HepG2 (cell line): Measurements from ENCODE around the gene TF. TPM values are rescaled to one million over a fixed set of nuclear protein-coding genes. Genes with fewer than 3 reads are reported as not detected.
A peak's percentile ranks its signal among the peaks of the same experiment; 100 is the strongest.

ENCODE experiments used
- ARNT ChIP-seq: fragments of 450-650 bp; IDR thresholded peaks from 2 replicates; pipeline ENCODE4 v1.6.1; 2017
- ATF7-NPFF ChIP-seq: sonication (generic); formaldehyde crosslinking; IDR thresholded peaks from 2 replicates; pipeline ENCODE4 v1.8.1; 2023; ENCODE audit warnings: mild to moderate bottlenecking, low read depth, missing genetic modification reagents, moderate library complexity
- BORCS8-MEF2B ChIP-seq: sonication (generic); formaldehyde crosslinking; IDR thresholded peaks from 2 replicates; pipeline ENCODE4 v1.8.0; 2022; ENCODE audit warnings: mild to moderate bottlenecking, missing genetic modification reagents
- FOXP1 ChIP-seq, 2 experiments: fragments of 450-650 bp in 1 of 2; IDR thresholded peaks; 2 replicates each; pipeline ENCODE4 v1.6.1; 2017 to 2018; ENCODE audit warnings: antibody characterized with exemption in 1 of 2
- JDP2 ChIP-seq: sonication (generic); formaldehyde crosslinking; IDR thresholded peaks from 2 replicates; pipeline ENCODE4 v1.8.1; 2022; ENCODE audit warnings: missing genetic modification reagents, borderline replicate concordance
- KAT7 ChIP-seq: IDR thresholded peaks from 2 replicates; pipeline ENCODE4 v1.6.1; 2018; ENCODE audit warnings: borderline replicate concordance, missing compliant biosample characterization
- NAIF1 ChIP-seq: sonication (generic); formaldehyde crosslinking; IDR thresholded peaks from 2 replicates; pipeline ENCODE4 v1.5.0; 2020; ENCODE audit warnings: mild to moderate bottlenecking, missing genetic modification reagents, borderline replicate concordance
- NFYB ChIP-seq: sonication (generic); formaldehyde crosslinking; IDR thresholded peaks from 2 replicates; pipeline ENCODE4 v1.4.0; 2020; ENCODE audit warnings: missing genetic modification reagents
- NR2C2 ChIP-seq: sonication (generic); formaldehyde crosslinking; IDR thresholded peaks from 2 replicates; pipeline ENCODE4 v1.4.0; 2020; ENCODE audit warnings: missing genetic modification reagents, mild to moderate bottlenecking, moderate library complexity, borderline replicate concordance
- PITX1 ChIP-seq: sonication (generic); formaldehyde crosslinking; IDR thresholded peaks from 2 replicates; pipeline ENCODE4 v1.5.1; 2020; ENCODE audit warnings: mild to moderate bottlenecking, missing genetic modification reagents
- RXRA ChIP-seq: sonication (generic); formaldehyde crosslinking; IDR thresholded peaks from 2 replicates; pipeline ENCODE4 v1.5.1; 2020; ENCODE audit warnings: missing genetic modification reagents
- SKI ChIP-seq: fragments of 450-650 bp; IDR thresholded peaks from one replicate; pipeline ENCODE4 v1.6.1; 2018; ENCODE audit warnings: mild to moderate bottlenecking; ENCODE audit not compliant: partially characterized antibody
- SRF ChIP-seq: IDR thresholded peaks from 2 replicates; pipeline ENCODE4 v1.6.1; 2011; ENCODE audit warnings: mild to moderate bottlenecking, low read depth, low read length, moderate library complexity
- YEATS4 ChIP-seq: sonication (generic); formaldehyde crosslinking; IDR thresholded peaks from 2 replicates; pipeline ENCODE4 v1.4.0; 2020; ENCODE audit warnings: missing genetic modification reagents, borderline replicate concordance
- ZFAT ChIP-seq: sonication (generic); formaldehyde crosslinking; conservative IDR thresholded peaks from 2 replicates; pipeline ENCODE4 v1.8.1; 2023; ENCODE audit warnings: missing genetic modification reagents, inconsistent platforms
- ZMAT3 ChIP-seq: sonication (generic); formaldehyde crosslinking; conservative IDR thresholded peaks from 2 replicates; pipeline ENCODE4 v1.7.0; 2021; ENCODE audit warnings: missing genetic modification reagents
- ZNF101 ChIP-seq: sonication (generic); formaldehyde crosslinking; IDR thresholded peaks from 2 replicates; pipeline ENCODE4 v1.4.0; 2020; ENCODE audit warnings: mild to moderate bottlenecking, low read depth, missing genetic modification reagents, borderline replicate concordance
- ZNF224 ChIP-seq: sonication (generic); formaldehyde crosslinking; IDR thresholded peaks from 2 replicates; pipeline ENCODE4 v1.5.0; 2020; ENCODE audit warnings: mild to moderate bottlenecking, missing genetic modification reagents
- ZNF264 ChIP-seq: sonication (generic); formaldehyde crosslinking; IDR thresholded peaks from 2 replicates; pipeline ENCODE4 v1.4.0; 2020; ENCODE audit warnings: missing genetic modification reagents
- ZNF781 ChIP-seq: sonication (generic); formaldehyde crosslinking; IDR thresholded peaks from 2 replicates; pipeline ENCODE4 v1.5.1; 2020; ENCODE audit warnings: borderline replicate concordance, mild to moderate bottlenecking, missing genetic modification reagents; ENCODE audit errors: not compliant biosample characterization
- ZSCAN9 ChIP-seq: IDR thresholded peaks from 2 replicates; pipeline ENCODE4 v1.6.1; 2016; ENCODE audit warnings: borderline replicate concordance
- polyA plus RNA-seq, 8 experiments: library from polyadenylated mRNA; depleted of rRNA in 3 of 8; stranded (reverse) in 7 of 8; unstranded in 1 of 8; fragments of >200 nt; fragmentation: Illumina TruSeq in 4 of 8; extraction: Trizol in 4 of 8; gene quantifications; 2 replicates each; pipeline versions ENCODE4 v1.2.1 to v1.2.3, GENCODE V29; 2011 to 2016; ENCODE audit warnings: low read depth in 4 of 8, missing spikeins in 1 of 8, mixed read lengths in 1 of 8; ENCODE audit not compliant: insufficient read depth in 1 of 8
- total RNA-seq, 5 experiments: library from RNA; depleted of rRNA; stranded (reverse); fragments of >200 nt; fragmentation: Illumina TruSeq; extraction: Trizol; gene quantifications; 2 replicates each; pipeline ENCODE4 v1.2.3, GENCODE V29; 2016; ENCODE audit warnings: low read depth in 1 of 5
- TF ChIP-seq, protein P1 (sequence below), 2 experiments: sonication (generic) in 1 of 2; formaldehyde crosslinking in 1 of 2; IDR thresholded peaks; 2 replicates each; pipeline versions ENCODE4 v1.4.0 to v1.6.1; 2018 to 2020; ENCODE audit warnings: missing genetic modification reagents in 2 of 2, borderline replicate concordance in 1 of 2, low read depth in 1 of 2, mild to moderate bottlenecking in 1 of 2, missing biosample characterization in 1 of 2
- TF ChIP-seq, protein P2 (sequence below): IDR thresholded peaks from 2 replicates; pipeline ENCODE4 v1.6.1; 2016
- TF ChIP-seq, protein P3 (sequence below): IDR thresholded peaks from 2 replicates; pipeline ENCODE4 v1.6.1; 2016; ENCODE audit warnings: low read depth, missing genetic modification reagents, missing compliant biosample characterization

TF gene
- total and polyA plus RNA-seq, 2 of the 13 experiments (the other 11 are each of a cell fraction or from before 2014, with no cell fraction given) = 10,074 to 11,821 TPM

DNA sequence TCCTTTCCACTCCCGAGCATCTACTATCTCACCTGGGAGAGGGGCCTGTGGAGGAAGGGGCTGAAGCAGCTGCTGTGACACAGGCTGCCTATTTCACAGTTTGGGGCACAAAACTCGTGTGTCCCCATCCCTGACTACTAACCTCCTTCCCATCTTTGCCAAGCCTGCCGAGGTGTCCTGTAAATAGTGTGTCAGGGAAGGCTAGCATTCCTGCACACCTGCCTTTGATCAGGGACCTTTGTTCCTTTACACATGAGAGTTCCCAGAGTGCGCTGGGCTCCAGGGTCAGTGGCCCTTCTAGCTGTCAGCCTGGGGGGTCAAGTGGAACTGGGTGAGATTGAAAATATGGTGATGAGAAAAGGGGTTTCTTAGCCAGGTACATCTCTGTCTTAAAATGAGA is 13.0 kb upstream of the TF start (continued):
- no peak for TF ChIP-seq ZNF264 (CRISPR knock-in tag)
- TF ChIP-seq NFYB (CRISPR knock-in tag) = no peak
- peak; percentile 96 for TF ChIP-seq RXRA
- TF ChIP-seq ZNF781 (CRISPR knock-in tag) = no peak
- peak; percentile 71 for TF ChIP-seq PITX1 (CRISPR knock-in tag)
- TF ChIP-seq ZMAT3 (CRISPR knock-in tag) = no peak; the same call in 1 of the 2 replicates
- TF ChIP-seq FOXP1 (IDR thresholded peaks at IDR 0.05) = no peak
- TF ChIP-seq FOXP1 (CRISPR knock-in tag; IDR thresholded peaks at IDR 0.05) = peak; percentile 84
- TF ChIP-seq NR2C2 = peak; percentile 77
- no peak for TF ChIP-seq ZNF101 (CRISPR knock-in tag)
- TF ChIP-seq, protein P1, sequence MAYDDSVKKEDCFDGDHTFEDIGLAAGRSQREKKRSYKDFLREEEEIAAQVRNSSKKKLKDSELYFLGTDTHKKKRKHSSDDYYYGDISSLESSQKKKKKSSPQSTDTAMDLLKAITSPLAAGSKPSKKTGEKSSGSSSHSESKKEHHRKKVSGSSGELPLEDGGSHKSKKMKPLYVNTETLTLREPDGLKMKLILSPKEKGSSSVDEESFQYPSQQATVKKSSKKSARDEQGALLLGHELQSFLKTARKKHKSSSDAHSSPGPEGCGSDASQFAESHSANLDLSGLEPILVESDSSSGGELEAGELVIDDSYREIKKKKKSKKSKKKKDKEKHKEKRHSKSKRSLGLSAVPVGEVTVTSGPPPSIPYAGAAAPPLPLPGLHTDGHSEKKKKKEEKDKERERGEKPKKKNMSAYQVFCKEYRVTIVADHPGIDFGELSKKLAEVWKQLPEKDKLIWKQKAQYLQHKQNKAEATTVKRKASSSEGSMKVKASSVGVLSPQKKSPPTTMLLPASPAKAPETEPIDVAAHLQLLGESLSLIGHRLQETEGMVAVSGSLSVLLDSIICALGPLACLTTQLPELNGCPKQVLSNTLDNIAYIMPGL (CRISPR knock-in tag; IDR thresholded peaks at IDR 0.05; ENCODE audit: borderline replicate concordance in 1 of 2, low read depth in 1 of 2) = peak; percentile 57 to 60; a peak in 2 of 4 replicates
- no peak for TF ChIP-seq ARNT
- no peak for TF ChIP-seq ATF7-NPFF (CRISPR knock-in tag)
- no peak for TF ChIP-seq NAIF1 (CRISPR knock-in tag)
- TF ChIP-seq ZFAT = no peak
- TF ChIP-seq ZSCAN9 (CRISPR knock-in tag) = peak; percentile 54; the same call in 1 of the 2 replicates
- no peak for TF ChIP-seq YEATS4 (CRISPR knock-in tag)
- TF ChIP-seq ZNF224 = no peak
- TF ChIP-seq, protein P2, sequence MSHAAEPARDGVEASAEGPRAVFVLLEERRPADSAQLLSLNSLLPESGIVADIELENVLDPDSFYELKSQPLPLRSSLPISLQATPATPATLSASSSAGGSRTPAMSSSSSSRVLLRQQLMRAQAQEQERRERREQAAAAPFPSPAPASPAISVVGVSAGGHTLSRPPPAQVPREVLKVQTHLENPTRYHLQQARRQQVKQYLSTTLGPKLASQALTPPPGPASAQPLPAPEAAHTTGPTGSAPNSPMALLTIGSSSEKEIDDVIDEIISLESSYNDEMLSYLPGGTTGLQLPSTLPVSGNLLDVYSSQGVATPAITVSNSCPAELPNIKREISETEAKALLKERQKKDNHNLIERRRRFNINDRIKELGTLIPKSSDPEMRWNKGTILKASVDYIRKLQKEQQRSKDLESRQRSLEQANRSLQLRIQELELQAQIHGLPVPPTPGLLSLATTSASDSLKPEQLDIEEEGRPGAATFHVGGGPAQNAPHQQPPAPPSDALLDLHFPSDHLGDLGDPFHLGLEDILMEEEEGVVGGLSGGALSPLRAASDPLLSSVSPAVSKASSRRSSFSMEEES (CRISPR knock-in tag) = peak; percentile 66; the same call in 1 of the 2 replicates
- TF ChIP-seq SKI = peak; percentile 71
- TF ChIP-seq, protein P3, sequence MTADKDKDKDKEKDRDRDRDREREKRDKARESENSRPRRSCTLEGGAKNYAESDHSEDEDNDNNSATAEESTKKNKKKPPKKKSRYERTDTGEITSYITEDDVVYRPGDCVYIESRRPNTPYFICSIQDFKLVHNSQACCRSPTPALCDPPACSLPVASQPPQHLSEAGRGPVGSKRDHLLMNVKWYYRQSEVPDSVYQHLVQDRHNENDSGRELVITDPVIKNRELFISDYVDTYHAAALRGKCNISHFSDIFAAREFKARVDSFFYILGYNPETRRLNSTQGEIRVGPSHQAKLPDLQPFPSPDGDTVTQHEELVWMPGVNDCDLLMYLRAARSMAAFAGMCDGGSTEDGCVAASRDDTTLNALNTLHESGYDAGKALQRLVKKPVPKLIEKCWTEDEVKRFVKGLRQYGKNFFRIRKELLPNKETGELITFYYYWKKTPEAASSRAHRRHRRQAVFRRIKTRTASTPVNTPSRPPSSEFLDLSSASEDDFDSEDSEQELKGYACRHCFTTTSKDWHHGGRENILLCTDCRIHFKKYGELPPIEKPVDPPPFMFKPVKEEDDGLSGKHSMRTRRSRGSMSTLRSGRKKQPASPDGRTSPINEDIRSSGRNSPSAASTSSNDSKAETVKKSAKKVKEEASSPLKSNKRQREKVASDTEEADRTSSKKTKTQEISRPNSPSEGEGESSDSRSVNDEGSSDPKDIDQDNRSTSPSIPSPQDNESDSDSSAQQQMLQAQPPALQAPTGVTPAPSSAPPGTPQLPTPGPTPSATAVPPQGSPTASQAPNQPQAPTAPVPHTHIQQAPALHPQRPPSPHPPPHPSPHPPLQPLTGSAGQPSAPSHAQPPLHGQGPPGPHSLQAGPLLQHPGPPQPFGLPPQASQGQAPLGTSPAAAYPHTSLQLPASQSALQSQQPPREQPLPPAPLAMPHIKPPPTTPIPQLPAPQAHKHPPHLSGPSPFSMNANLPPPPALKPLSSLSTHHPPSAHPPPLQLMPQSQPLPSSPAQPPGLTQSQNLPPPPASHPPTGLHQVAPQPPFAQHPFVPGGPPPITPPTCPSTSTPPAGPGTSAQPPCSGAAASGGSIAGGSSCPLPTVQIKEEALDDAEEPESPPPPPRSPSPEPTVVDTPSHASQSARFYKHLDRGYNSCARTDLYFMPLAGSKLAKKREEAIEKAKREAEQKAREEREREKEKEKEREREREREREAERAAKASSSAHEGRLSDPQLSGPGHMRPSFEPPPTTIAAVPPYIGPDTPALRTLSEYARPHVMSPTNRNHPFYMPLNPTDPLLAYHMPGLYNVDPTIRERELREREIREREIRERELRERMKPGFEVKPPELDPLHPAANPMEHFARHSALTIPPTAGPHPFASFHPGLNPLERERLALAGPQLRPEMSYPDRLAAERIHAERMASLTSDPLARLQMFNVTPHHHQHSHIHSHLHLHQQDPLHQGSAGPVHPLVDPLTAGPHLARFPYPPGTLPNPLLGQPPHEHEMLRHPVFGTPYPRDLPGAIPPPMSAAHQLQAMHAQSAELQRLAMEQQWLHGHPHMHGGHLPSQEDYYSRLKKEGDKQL = 0 out of 2 replicates have a peak, but pooled peaks have one; percentile 66
- no peak; the same call in 1 of the 2 replicates for TF ChIP-seq BORCS8-MEF2B (CRISPR knock-in tag)
- TF ChIP-seq JDP2 (CRISPR knock-in tag) = no peak
- TF ChIP-seq SRF = no peak
- TF ChIP-seq KAT7 (CRISPR knock-in tag) = no peak
